GM19025 (cell line): ENCODE results near the gene PCLO.
"Not testable (repeated sequence)": the region's sequence is repeated elsewhere in the genome, so short reads cannot be mapped to it uniquely, and the experiment has no call there.

ENCODE experiments used
- ATAC-seq: cut with Tn5 transposase; IDR thresholded peaks from one replicate; pipeline ENCODE4 v1.9.1; 2021; ENCODE audit warnings: mild to moderate bottlenecking, low read depth, moderate library complexity; ENCODE audit not compliant: unreplicated experiment

PCLO gene

GRCh38 chr7:83143107-83143506 lies 19.6 kb downstream of the PCLO start:
- no peak for ATAC-seq

GRCh38 chr7:83142365-83142764 lies 20.3 kb downstream of the PCLO start:
- no peak for ATAC-seq

- ATAC-seq = no peak
Measured at GRCh38 chr7:83141927-83142326, 20.8 kb downstream of the PCLO start.

GRCh38 chr7:83130623-83131545 lies 31.8 kb downstream of the PCLO start:
- no peak for ATAC-seq

- no peak for ATAC-seq
Measured at GRCh38 chr7:83130191-83130590, 32.5 kb downstream of the PCLO start.

- ATAC-seq = no peak
Measured at GRCh38 chr7:83119494-83119893, 43.2 kb downstream of the PCLO start.

- no peak for ATAC-seq
Measured at GRCh38 chr7:83119026-83119382, 43.7 kb downstream of the PCLO start.

- no peak for ATAC-seq
Measured at GRCh38 chr7:83118347-83119025, 44.2 kb downstream of the PCLO start.

GRCh38 chr7:83117466-83117865 lies 45.2 kb downstream of the PCLO start:
- ATAC-seq = no peak

- ATAC-seq = no peak
Measured at GRCh38 chr7:83111391-83111790, 51.3 kb downstream of the PCLO start.

- no peak for ATAC-seq
Measured at GRCh38 chr7:83109352-83109751, 53.3 kb downstream of the PCLO start.

- no peak for ATAC-seq
Measured at GRCh38 chr7:83105948-83106347, 56.7 kb downstream of the PCLO start.

- ATAC-seq = no peak
Measured at GRCh38 chr7:83105063-83105462, 57.6 kb downstream of the PCLO start.

GRCh38 chr7:83101530-83101929 lies 61.2 kb downstream of the PCLO start:
- ATAC-seq = no peak

- no peak for ATAC-seq
Measured at GRCh38 chr7:83096065-83096580, 66.6 kb downstream of the PCLO start.

- ATAC-seq = no peak
Measured at GRCh38 chr7:83085299-83085698, 77.4 kb downstream of the PCLO start.

- not testable (repeated sequence) for ATAC-seq
Measured at GRCh38 chr7:83079879-83080278, 82.8 kb downstream of the PCLO start.

GRCh38 chr7:83077328-83077727 lies 85.4 kb downstream of the PCLO start:
- no peak for ATAC-seq

- ATAC-seq = no peak
Measured at GRCh38 chr7:83072576-83073517, 89.8 kb downstream of the PCLO start.

GRCh38 chr7:83065714-83066113 lies 97.0 kb downstream of the PCLO start:
- no peak for ATAC-seq

GRCh38 chr7:83060218-83060617 lies 102.5 kb downstream of the PCLO start:
- ATAC-seq = no peak
